ENCODE data around the gene CLMN.
A peak's percentile ranks its signal among the peaks of the same experiment; 100 is the strongest.
"Not testable (repeated sequence)": the region's sequence is repeated elsewhere in the genome, so short reads cannot be mapped to it uniquely, and the experiment has no call there.

The CLMN gene

GRCh38 chr14:95283802-95284201 is 35.9 kb downstream of the CLMN start:
- DNase-seq, result not testable (repeated sequence)

- not testable (repeated sequence) for DNase-seq
Observed at GRCh38 chr14:95282986-95283380, 36.7 kb downstream of the CLMN start.

GRCh38 chr14:95282354-95282985 is 37.2 kb downstream of the CLMN start:
- no peak for DNase-seq

- DNase-seq, result no peak
Observed at GRCh38 chr14:95281560-95282176, 38.0 kb downstream of the CLMN start.

GRCh38 chr14:95275494-95275893 is 44.2 kb downstream of the CLMN start:
- no peak for DNase-seq

GRCh38 chr14:95274874-95275273 is 44.8 kb downstream of the CLMN start:
- no peak for DNase-seq

GRCh38 chr14:95274279-95274678 is 45.4 kb downstream of the CLMN start:
- no peak for DNase-seq

- DNase-seq, result no peak
Observed at GRCh38 chr14:95273001-95273978, 46.4 kb downstream of the CLMN start.

- DNase-seq, result no peak
Observed at GRCh38 chr14:95272057-95272456, 47.7 kb downstream of the CLMN start.

- no peak for DNase-seq
Observed at GRCh38 chr14:95270203-95270602, 49.5 kb downstream of the CLMN start.

GRCh38 chr14:95269493-95269892 is 50.2 kb downstream of the CLMN start:
- DNase-seq, result no peak

- DNase-seq, result no peak
Observed at GRCh38 chr14:95268350-95268749, 51.4 kb downstream of the CLMN start.

GRCh38 chr14:95267306-95267705 is 52.4 kb downstream of the CLMN start:
- DNase-seq, result no peak

GRCh38 chr14:95265106-95266094 is 54.3 kb downstream of the CLMN start:
- DNase-seq, result peak; percentile 20

- no peak for DNase-seq
Observed at GRCh38 chr14:95264271-95264973, 55.3 kb downstream of the CLMN start.

GRCh38 chr14:95263527-95264231 is 56.0 kb downstream of the CLMN start:
- DNase-seq, result no peak

GRCh38 chr14:95262511-95262891 is 57.2 kb downstream of the CLMN start:
- no peak for DNase-seq

- DNase-seq, result no peak
Observed at GRCh38 chr14:95261616-95262510, 57.8 kb downstream of the CLMN start.

GRCh38 chr14:95260537-95261361 is 59.0 kb downstream of the CLMN start:
- DNase-seq, result no peak
